GM18868 (cell line): Measurements from ENCODE around the gene TPBGL.

Experiments used
- ATAC-seq: cut with Tn5 transposase; IDR thresholded peaks from one replicate; pipeline ENCODE4 v1.9.1; 2021; ENCODE audit warnings: mild to moderate bottlenecking, moderate library complexity; ENCODE audit not compliant: unreplicated experiment

Gene TPBGL

DNA sequence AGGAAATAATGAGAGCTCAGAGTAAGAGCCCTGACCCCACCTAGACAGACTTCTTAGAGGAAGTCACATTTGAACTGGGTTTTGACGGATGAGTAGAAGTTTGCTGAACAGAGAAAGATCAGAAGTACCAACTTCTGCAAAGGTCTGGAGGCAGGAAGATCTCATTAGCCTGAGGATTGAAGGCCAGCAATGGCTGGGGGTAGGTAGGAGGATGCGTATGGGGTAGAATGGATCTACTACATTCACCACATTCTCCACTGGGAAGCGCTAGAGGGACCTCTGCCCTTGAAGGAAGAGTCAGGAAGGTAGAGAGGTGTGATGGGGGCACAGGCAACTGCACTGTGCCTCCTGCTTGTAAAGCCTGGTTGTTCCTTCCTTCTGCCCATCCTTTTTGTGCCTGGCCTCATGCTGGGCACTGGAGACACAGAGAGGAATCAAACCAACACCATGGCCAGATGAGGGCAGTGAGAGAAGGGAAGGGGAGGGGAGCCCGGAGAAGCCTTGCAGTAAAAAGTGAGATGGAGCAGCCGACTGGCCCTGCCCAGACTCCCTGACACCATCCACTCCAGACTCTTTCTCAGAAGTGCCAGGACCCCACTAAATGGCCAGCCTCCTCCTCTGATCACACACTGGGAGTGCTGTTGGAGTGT, 4.9 kb downstream of the TPBGL start:
- no peak for ATAC-seq

DNA sequence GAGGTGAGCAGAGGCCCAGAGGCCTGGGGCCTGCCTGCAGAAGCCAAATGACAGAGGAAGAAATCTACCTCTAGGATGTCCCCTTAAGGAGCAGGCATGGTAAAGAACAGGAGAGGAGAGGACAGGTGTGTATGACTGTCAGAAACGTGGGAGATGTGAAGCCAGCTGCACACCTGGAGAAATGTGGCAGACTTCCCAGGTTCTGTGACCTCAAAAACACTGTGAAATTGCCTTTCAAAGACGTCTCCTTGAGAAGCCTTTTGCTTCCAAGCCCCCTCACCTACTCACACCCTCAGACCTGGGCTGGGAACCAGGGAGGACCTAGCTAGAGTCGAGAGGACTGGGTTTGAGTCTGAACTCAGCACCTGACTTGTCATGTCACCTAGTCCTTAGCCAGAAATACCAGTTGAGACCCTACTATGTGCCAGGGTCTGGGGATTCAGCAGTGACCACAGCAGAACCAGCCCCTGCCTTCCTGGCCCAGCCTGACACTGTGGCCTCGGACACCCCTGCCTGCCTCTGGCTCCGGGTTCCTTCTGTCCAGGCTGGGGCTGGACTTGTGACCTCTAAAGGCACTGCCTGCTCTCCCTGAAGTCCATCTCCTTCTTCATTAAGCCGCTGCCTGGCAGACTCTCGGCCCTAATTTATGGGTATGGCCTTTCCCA, 5.6 kb downstream of the TPBGL start:
- no peak for ATAC-seq

DNA sequence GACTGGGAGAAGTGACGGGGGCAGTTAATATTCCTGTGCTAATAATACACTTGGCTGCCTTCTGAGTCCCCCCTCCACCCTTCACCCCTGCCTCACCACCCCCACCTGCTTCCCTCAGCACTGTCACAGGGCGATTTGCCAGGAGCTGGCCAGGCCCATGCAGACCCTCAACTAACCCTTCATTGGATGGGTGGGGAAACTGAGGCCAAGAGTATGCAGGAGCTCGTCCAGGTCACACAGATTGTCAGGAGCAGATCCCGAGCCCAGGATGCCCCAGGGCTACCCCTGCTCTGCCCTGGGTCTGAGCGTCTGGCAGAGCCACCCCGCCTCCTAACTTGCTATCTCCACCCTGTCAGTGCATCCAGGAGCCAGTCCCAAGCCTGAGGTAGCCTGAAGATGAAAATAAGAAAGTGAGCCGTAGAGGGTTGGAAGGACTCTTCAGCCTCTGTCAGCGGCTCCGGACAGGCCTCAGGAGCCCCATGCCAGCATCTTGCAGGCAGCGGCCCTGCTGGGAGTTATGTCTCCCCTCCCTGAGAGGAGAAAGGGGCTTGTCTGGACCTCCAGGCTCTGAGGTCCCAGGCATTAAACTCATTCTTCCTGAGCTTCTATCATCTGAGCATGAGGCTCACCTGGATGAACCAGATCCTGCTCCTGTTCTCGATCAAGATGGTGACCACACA, 6.2 kb downstream of the TPBGL start:
- ATAC-seq = no peak

DNA sequence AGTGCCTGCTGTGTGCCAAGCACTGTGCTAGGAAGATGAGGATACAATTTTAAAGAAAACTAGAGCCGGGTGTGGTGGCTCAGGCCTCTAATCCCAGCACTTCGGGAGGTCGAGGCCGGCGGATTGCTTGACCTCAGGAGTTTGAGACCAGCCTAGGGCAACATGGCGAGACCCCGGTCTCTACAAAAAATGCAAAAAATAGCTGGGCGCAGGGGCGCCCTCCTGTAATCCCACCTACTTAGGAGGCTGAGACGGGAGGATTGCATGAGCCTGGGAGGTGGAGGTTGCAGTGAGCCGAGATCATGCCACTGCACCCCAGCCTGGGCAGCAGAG, 8.3 kb downstream of the TPBGL start:
- no peak for ATAC-seq

DNA sequence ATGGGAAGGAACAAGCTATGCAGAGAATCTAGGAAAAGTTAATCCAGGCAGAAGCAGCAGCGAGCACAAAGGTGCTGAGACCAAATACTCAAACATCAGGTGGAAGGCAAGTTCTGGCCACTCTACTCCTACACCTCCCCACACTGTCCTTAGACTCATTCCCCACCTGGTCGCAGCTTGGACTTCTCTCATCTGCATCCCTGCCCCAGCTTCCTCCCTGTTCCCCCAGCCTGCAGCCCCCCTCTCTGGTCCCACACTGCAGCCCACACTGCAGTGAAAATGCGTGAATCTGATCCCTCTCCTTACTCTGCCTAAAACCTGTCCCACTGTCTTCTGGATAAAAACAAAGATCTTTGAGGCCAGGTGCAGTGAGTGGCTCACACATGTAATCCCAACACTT, 9.1 kb downstream of the TPBGL start:
- ATAC-seq = no peak

DNA sequence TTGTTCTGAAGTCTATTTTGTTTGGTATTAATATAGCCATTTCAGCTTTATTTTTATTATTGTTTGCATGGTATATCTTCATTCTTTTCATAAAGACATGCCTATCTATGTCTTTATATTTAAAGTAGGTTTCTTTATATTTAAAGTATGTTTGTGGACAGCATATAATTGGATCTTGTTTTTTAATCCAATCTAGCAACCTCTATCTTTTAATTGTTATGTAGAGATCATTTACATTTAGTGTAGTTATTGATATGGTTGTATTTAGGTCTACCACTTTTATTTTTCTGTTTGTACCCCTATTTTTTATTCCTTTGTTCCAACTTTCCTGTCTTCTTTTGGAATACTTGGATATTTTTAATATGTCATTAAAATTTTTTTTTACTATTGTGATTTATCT, 13.8 kb downstream of the TPBGL start:
- no peak for ATAC-seq

DNA sequence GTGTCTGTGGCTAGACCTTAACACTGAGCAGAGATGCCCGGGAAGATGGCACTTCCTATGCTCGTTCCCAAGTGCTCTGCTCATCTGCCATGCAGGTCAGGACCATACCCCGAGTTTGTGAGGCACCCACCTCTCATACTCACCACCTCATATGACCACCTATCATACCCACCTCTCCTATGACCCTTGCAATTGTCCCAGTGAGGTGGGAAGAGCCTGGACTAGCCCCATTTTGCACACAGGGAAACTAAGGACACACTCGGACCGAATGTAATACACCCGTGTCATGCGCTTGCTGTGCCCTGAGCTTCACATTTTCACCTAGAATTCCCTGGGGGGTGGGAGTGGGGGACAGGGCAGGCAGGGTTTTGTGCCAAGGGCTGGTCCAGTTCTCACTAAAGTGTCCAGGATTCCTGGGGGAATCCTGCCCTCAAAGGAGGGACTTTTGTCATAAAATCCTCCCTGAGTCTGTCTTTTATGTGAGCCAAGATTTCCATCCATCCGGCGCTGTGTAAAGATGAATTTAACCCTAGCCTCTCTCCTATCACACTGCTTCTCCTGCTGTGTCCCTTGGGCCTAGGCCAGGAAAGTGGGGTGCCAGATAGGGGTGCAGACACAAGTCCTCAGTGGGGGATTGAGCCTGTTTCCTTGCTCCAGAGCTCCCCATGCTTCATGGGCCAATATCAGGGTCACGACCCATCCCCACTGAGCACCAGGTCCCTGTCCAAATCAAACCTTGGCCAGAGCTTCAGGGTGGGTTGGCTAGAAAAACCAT, 20.0 kb downstream of the TPBGL start:
- ATAC-seq = no peak

DNA sequence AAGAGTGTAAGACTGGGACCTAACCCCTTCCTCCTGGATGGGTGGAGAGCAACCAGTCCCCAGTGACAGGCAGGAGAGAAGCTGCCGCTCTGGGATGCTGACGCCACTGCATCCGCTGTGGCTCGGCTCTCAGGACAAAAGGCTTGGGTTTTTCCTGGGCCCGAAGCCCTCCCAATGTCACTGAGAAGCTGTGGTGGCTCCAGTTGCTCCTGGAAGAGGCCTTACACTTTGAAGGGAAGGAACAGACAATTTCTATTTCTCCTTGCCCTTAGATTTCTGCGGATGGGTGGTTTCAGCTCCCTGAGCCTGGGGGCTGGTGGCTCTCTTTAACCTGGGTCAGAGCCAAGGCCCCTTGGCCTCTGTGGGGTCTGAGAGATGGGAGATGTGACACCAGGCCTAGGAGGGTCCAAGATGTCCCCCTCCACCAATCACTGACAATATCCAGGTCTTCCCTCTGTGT, 21.4 kb downstream of the TPBGL start:
- ATAC-seq = no peak

DNA sequence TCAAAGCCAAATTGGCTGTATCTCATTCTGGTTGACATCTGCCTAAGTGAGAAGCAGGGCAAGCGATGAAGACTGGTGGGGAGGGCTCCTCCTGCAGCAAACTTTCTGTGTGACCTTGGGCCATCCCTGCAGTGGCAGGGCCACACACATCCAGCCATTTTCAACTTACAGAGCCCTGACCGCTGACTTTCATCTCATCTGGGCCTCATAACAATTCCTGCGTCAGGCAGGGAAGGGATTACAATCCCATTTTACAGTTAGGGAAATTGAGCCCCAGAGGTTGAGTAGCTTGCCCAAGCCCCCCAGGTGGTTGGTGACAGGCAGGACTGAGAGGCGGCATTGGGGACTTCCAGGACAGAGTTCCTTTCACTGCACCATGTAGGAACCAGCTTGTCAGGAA, 21.9 kb downstream of the TPBGL start:
- no peak for ATAC-seq

DNA sequence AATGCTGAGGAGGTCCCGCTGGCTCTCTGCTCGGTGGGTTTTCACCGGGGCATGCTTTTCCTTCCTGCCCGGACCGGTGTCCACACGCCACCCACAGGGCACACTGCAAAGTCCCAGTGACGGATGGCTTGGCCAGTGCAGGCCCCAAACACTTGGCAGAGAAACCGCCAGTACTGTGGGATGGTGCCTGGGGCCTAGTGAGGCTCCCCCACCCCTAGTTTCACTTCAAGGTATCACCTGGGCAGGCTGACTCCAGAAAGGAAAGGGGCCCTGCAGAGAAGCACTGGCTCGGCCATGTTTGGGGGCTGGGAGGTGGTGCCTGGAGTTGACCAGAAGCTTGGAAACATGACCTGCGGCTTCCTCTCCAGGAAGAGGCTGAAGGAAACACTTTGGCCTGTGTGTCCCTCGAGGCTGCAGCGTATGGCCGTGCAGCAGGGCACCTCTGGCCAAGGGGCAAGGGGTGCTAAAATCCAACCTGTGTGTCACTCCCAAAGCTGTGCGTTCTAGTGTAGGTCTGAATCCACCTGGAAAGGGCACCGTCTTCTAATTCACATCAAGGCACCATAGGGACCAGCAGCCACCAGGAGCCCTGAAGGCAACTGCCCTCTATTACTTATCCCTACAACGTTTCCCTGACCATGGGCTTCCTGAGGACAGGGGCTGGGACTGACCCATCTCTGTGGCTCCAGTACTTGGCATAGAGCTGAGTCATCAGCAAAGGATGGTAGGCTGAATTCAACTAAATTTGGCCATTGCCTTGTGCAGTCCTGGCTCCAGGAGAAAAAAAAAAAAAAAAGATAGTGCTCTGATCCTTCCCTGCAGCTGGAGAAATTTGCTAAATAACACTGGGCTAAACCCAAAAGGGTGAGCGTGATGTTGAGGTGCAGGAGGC, 22.6 kb downstream of the TPBGL start:
- no peak for ATAC-seq

DNA sequence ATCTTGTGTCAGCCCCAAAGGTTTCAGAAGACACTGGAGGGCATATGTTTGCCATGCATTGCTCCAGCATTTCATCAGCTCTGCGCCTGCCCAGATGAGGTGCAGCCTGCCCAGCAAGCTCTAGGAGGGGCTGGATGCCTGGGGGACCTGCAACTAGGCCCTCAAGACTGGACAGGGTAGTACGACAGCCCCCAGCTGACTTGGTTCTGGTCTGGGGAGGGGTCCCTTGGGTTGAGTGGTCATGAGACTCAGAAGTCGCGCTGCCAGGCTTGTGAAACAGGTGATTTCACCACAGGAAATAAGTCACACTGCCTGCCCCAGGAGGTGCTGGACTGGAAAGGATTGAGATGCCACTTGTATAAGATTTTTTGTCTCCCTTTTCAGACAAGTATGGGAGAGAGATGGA, 23.4 kb downstream of the TPBGL start:
- no peak for ATAC-seq

DNA sequence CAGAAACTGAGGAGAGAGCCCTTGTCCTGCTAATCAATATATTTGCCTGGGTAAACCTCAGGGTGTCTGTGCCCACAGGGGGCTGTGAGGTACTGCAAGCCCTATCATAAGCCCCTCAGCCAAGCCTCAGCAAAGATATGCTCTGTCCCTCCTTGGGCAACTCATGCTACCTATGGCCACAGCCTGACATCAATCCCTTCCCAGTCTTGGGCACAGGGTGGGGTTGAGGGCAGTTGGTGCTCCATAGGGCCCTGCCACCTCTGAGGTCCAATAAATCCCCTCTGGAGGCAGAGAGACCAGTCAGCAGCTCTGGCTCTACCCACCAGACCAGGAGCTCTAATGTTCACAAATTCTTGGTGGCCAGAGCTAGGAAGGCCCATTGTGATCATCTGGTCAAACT, 23.8 kb downstream of the TPBGL start:
- no peak for ATAC-seq

DNA sequence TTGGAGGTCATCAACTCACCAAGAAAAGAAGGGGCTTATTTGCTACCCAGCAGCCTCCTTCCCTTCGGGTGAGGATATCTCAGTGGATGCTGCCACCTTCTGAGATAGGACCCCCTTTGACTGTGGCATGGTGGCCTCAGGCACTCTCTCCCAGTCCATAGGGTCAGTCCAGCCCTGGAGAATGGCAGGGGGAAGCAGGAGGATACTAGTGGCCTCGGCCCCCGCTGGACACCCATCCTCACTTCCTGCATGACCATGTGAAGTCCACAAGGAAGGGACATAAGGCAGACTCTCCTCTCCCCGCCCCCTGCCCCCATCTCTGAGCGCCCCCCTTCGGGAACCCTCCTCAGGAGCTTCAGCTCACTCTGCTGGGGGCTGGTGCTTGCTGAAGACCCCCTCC, 24.4 kb downstream of the TPBGL start:
- ATAC-seq = no peak

DNA sequence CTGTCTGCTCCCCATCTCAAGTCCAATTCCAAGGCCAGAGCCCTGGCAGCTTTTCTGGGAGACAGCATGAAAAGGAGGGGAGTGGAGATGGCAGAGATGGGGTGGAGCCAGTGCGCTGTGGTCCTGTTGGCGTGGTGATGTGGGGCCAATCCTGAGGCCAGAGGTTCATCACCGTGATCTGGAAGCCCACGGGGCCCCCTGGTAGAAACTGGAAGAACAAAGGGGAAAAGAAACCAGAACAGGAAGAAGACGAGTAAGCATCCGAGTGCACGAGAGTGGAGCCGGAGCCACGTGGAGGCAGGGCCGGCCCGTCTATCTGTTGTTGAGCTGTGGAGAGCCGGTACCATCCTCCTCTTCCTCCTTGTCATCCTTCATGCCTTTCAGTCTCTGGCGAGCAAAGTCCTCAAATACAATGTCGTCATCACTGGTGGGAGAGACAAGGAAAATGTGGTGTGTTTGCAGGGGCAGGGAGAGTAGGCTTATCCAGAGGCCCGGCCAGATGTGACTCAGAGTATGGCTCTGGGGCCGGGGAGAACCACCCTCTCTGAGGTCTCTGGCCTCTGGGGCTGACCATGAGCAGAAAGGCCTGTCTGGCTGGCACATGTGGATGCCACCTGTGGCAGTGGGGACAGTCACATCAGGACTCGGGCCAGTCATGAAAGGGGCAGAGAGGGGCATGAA, 25.4 kb downstream of the TPBGL start:
- ATAC-seq = no peak

DNA sequence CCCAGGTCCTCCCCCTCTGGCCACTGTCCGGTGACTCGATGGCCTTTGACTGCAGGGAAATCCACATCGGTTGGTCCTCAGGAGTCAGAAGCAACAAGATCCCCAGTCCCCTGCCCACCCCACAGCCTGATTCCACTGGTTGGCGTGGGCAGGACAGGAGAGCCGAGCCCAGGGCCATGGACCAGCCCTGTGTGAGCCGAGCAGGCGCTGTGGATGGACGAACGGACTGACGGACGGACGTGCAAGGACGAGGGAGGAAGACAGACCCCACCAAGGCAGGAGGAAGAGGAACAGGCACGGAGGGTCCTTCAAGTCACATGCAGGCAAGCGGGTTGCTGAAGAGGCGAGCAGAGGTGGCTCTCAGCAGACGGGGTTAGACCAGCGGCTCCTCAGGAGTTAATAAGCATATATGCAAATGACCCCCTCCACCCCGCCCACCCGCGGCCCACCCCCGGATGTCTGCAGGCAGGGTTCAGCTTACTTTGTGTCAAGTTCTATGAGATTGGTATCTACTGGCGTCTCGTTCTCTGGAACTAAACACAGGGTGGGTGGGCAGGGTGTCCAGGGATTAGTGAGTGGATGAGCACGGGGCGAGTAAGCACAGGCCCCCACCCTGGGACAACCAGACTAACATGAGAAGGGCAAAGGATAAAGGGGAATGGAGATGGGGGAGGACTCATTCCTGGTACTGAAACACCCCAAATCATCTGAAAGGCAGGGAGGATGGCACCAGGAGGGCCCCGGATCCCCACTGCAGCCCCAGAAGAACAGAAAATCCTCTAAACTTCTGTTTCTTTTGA, 26.8 kb downstream of the TPBGL start:
- ATAC-seq = no peak

DNA sequence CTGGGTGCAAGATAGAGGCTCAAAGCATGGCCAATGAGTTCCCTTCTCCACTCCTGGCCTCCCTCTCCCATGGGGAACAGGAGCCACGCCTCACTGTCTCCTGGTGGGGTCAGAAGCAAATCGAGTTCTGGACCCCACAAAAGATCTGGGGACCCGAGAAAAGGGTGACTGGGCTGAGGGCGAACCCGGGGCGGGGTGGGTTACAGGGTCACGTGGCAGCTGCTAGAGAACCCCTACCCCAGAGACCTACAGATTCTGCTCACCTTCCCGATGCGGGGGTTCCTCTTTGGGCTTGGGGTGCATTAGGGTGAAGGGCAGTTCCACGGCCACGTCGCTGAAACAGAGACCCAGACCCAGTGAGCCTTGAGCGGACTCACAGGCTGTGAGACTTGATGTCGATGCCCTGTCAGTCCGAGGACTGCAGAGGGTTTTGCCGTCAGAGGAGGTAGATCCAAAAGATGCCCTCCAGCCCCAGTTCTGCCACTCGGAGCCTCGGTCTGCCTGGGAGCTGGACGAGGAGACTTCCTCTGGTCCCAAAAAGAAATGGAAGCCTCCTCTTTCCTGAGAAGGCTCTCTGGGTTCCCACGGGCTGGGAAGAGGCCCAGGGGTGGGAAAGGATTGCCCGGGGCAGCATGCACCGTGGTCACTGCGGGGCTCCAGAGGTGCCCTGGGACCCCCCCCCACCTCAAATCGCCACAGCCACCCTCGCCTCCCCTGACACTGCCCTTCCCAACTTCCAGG, 28.2 kb downstream of the TPBGL start:
- no peak for ATAC-seq

DNA sequence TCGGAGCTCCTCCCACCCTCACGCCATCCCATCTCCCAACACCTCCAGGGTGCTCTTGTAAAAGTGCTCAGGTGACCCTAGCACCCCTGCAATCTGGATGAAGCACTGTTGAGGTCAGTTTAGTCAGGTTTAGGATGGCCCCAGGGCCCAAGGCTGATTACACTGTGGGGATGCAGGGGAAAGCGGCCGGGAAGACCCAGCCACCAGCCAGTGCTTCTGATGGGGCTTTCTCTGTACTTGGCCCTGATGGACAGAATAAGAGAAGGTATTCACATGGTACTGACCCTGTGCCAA, 28.7 kb downstream of the TPBGL start:
- ATAC-seq = no peak

DNA sequence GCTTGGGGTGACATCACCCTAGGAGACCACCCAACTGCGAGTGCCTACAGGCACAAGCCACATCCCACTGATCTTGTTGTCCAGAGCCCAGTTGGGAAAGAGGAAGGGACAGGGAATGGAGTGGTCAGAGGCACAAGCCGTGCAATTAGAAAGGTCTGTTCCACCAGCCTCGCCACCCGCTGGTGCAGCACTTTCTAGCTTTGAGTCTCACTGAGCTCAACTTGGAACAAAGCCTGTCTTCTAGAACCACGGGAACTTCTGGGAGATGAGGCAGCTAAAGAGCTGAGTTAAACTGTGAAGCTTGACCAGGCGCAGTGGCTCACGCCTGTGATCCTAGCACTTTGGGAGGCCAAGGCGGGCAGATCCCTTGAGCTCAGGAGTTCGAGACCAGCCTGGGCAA, 29.3 kb downstream of the TPBGL start:
- no peak for ATAC-seq

DNA sequence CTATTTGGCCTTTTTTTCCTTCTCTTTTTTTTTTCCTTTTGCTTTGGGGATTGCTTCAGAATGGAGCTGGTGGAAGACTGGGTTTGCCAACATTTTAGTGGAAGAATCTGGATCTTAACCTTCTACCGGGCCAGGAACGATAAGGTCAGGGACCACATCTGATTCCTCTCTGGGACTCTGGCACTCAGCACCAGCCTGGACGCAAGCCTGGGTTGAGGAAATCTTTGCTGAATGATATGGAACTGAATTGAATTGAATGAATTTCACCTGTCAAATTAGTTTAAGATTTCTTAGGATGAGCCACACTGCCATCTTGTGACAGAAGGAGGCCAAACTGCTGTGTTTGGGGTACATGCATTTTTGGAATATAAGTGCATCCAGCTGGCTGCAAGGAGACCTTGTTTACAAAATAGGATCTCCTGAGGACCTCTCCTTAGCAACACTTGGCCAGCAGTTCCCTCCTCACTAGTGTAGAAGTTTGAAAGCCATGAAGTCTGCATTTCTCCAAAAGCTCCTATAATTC, 30.4 kb downstream of the TPBGL start:
- no peak for ATAC-seq
